HepG2 (cell line): ENCODE results near the gene CHRM3. TPM values are rescaled to one million over a fixed set of nuclear protein-coding genes. Genes with fewer than 3 reads are reported as not detected.

ENCODE experiments used
- ATAC-seq: fragments of 200-7000 bp; cut with Tn5 transposase; 3 replicates; pipeline ENCODE4 v1.9.1; 2020; ENCODE audit warnings: mild to moderate bottlenecking, moderate library complexity
- BruUV-seq: library from RNA; stranded (reverse); fragments of 400-500 nt; replicated peaks from 2 replicates; lab custom pipeline; 2021; lab: Mats Ljungman, UMichigan
- CTCF ChIA-PET: fragments of 300-600 bp; formaldehyde crosslinking; extraction: SDS; loops from one replicate; lab custom pipeline; 2021; ENCODE audit warnings: low total read pairs, inconsistent platforms, low intra/inter-chr PET ratio; lab: Yijun Ruan, JAX
- POLR2A ChIA-PET: fragments of 350-600 bp; sonication (Branson Sonifier 250); formaldehyde crosslinking; loops from one replicate; lab custom pipeline; 2020; ENCODE audit warnings: antibody characterized with exemption, inconsistent platforms; lab: Yijun Ruan, JAX
- DNase-seq: peaks from one replicate; pipeline ENCODE4 v3.0.0-alpha.2; 2015; ENCODE audit warnings: low spot score
- FAIRE-seq: peaks from 3 replicates; lab custom pipeline; 2011; peaks lifted over from hg19 to GRCh38; lab: Jason Lieb, UNC
- H2AFZ ChIP-seq: one replicate; pipeline ENCODE4 v1.6.1; 2011; ENCODE audit warnings: low read length, inconsistent platforms
- H3K27ac ChIP-seq: fragments of 300-600 bp; 3 replicates; pipeline ENCODE4 v1.8.0; 2011; ENCODE audit warnings: mixed run types, mild to moderate bottlenecking, mixed read lengths, low read length, inconsistent platforms; ENCODE audit not compliant: insufficient read depth; ENCODE audit errors: extremely low read length
- H3K27me3 ChIP-seq, 2 experiments: fragments of 200-600 bp in 1 of 2; 2 replicates in 1 of 2; 3 replicates in 1 of 2; pipeline versions ENCODE4 v1.6.0 to v1.8.0; 2011; ENCODE audit warnings: low read length in 2 of 2, mild to moderate bottlenecking in 2 of 2, moderate library complexity in 2 of 2, inconsistent platforms in 1 of 2; ENCODE audit not compliant: insufficient read depth in 2 of 2, control insufficient read depth in 1 of 2
- H3K36me3 ChIP-seq, 2 experiments: fragments of 200-600 bp in 1 of 2; replicated peaks in 1 of 2; 2 replicates in 1 of 2; 3 replicates in 1 of 2; pipeline versions ENCODE4 v1.5.1 to v1.8.0; 2011; ENCODE audit warnings: low read length in 2 of 2, inconsistent platforms in 1 of 2; ENCODE audit not compliant: insufficient read depth in 2 of 2, control insufficient read depth in 1 of 2
- H3K4me1 ChIP-seq: 2 replicates; pipeline ENCODE4 v1.5.1; 2012; ENCODE audit warnings: low read length, inconsistent platforms; ENCODE audit not compliant: insufficient read depth
- H3K4me2 ChIP-seq: 2 replicates; pipeline ENCODE4 v1.6.0; 2011; ENCODE audit warnings: low read depth, low read length, inconsistent platforms
- H3K4me3 ChIP-seq, 3 experiments: fragments of 200-600 bp in 1 of 3; sonication (generic), shearing (Covaris generic) in 1 of 3; replicated peaks in 1 of 3; 2 replicates each; pipeline ENCODE4 v1.5.1; 2011 to 2016; ENCODE audit warnings: low read length in 3 of 3, inconsistent platforms in 2 of 3, low read depth in 2 of 3, mild to moderate bottlenecking in 2 of 3, control low read depth in 1 of 3, mixed read lengths in 1 of 3; ENCODE audit not compliant: insufficient read depth in 1 of 3
- H3K79me2 ChIP-seq: one replicate; pipeline ENCODE4 v1.6.1; 2011; ENCODE audit warnings: low read length, inconsistent platforms; ENCODE audit not compliant: insufficient read depth
- H3K9ac ChIP-seq: 2 replicates; pipeline ENCODE4 v1.6.0; 2011; ENCODE audit warnings: mild to moderate bottlenecking, low read depth, low read length, inconsistent platforms; ENCODE audit not compliant: insufficient read depth
- H3K9me3 ChIP-seq: 2 replicates; pipeline ENCODE4 v1.5.1; 2012; ENCODE audit warnings: mild to moderate bottlenecking, low read length
- H4K20me1 ChIP-seq: 2 replicates; pipeline ENCODE4 v1.6.0; 2011; ENCODE audit warnings: inconsistent platforms, mild to moderate bottlenecking, low read length, moderate library complexity; ENCODE audit not compliant: insufficient read depth
- ISL2 ChIP-seq: sonication (generic); formaldehyde crosslinking; IDR thresholded peaks from 2 replicates; pipeline ENCODE4 v1.5.0; 2020; ENCODE audit warnings: missing genetic modification reagents
- PHF5A ChIP-seq: IDR thresholded peaks from one replicate; pipeline ENCODE4 v1.6.1; 2018; ENCODE audit warnings: low read depth, missing genetic modification reagents; ENCODE audit not compliant: unreplicated experiment
- SIX1 ChIP-seq: sonication (generic); formaldehyde crosslinking; IDR thresholded peaks from 2 replicates; pipeline ENCODE4 v1.4.0; 2020; ENCODE audit warnings: missing genetic modification reagents, borderline replicate concordance
- SRF ChIP-seq: IDR thresholded peaks from 2 replicates; pipeline ENCODE4 v1.6.1; 2011; ENCODE audit warnings: mild to moderate bottlenecking, low read depth, low read length, moderate library complexity
- TBL1XR1 ChIP-seq: fragments of 150-350 bp; IDR thresholded peaks from 2 replicates; pipeline ENCODE4 v1.6.1; 2014; ENCODE audit warnings: borderline replicate concordance, low read length; ENCODE audit not compliant: partially characterized antibody
- ZNF451 ChIP-seq: sonication (generic); formaldehyde crosslinking; IDR thresholded peaks from 2 replicates; pipeline ENCODE4 v1.5.0; 2020; ENCODE audit warnings: mild to moderate bottlenecking, missing genetic modification reagents
- ZNF614 ChIP-seq: IDR thresholded peaks from 2 replicates; pipeline ENCODE4 v1.6.1; 2018; ENCODE audit warnings: missing biosample characterization, missing genetic modification reagents, inconsistent platforms, borderline replicate concordance
- ZNF720 ChIP-seq: sonication (generic); formaldehyde crosslinking; IDR thresholded peaks from 2 replicates; pipeline ENCODE4 v1.4.0; 2020; ENCODE audit warnings: missing genetic modification reagents
- ZNF761 ChIP-seq: sonication (generic); formaldehyde crosslinking; conservative IDR thresholded peaks from 2 replicates; pipeline ENCODE4 v1.4.0; 2020; ENCODE audit warnings: mild to moderate bottlenecking, missing genetic modification reagents
- ZNF775 ChIP-seq: sonication (generic); formaldehyde crosslinking; IDR thresholded peaks from 2 replicates; pipeline ENCODE4 v1.4.0; 2020; ENCODE audit warnings: missing genetic modification reagents, mild to moderate bottlenecking, moderate library complexity, borderline replicate concordance
- ZNF777 ChIP-seq: sonication (generic); formaldehyde crosslinking; IDR thresholded peaks from 2 replicates; pipeline ENCODE4 v1.4.0; 2020; ENCODE audit warnings: missing genetic modification reagents
- ZZZ3 ChIP-seq: sonication (generic); formaldehyde crosslinking; IDR thresholded peaks from 2 replicates; pipeline ENCODE4 v1.4.0; 2020; ENCODE audit warnings: missing genetic modification reagents, mild to moderate bottlenecking, borderline replicate concordance
- WGBS: methylation state at CpG from one replicate; pipeline ENCODE4 v1.1.6; 2017; ENCODE audit warnings: low lambda C conversion rate; 5-methylcytosine and 5-hydroxymethylcytosine counted together
- in situ Hi-C: cut with HindIII; loops from 2 replicates; pipeline ENCODE4 v1.10.0; 2017; ENCODE audit warnings: low pct_unique_long_range_greater_than_20kb; ENCODE audit not compliant: extremely low pct_ligation_motif_present
- intact Hi-C: fragments of 100-400 bp; cut with micrococcal nuclease; formaldehyde crosslinking; loops from one replicate; pipeline ENCODE4 v1.10.0; 2022; ENCODE audit not compliant: unreplicated experiment
- polyA plus RNA-seq, 8 experiments: library from polyadenylated mRNA; depleted of rRNA in 3 of 8; stranded (reverse) in 7 of 8; unstranded in 1 of 8; fragments of >200 nt; fragmentation: Illumina TruSeq in 4 of 8; extraction: Trizol in 4 of 8; gene quantifications; 2 replicates each; pipeline versions ENCODE4 v1.2.1 to v1.2.3, GENCODE V29; 2011 to 2016; ENCODE audit warnings: low read depth in 4 of 8, missing spikeins in 1 of 8, mixed read lengths in 1 of 8; ENCODE audit not compliant: insufficient read depth in 1 of 8
- total RNA-seq, 5 experiments: library from RNA; depleted of rRNA; stranded (reverse); fragments of >200 nt; fragmentation: Illumina TruSeq; extraction: Trizol; gene quantifications; 2 replicates each; pipeline ENCODE4 v1.2.3, GENCODE V29; 2016; ENCODE audit warnings: low read depth in 1 of 5
- TF ChIP-seq, protein P1 (sequence below): sonication (generic); formaldehyde crosslinking; IDR thresholded peaks from 2 replicates; pipeline ENCODE4 v1.8.0; 2022; ENCODE audit warnings: mild to moderate bottlenecking, missing genetic modification reagents; ENCODE audit not compliant: insufficient replicate concordance
- TF ChIP-seq, protein P2 (sequence below): sonication (generic); formaldehyde crosslinking; IDR thresholded peaks from 2 replicates; pipeline ENCODE4 v1.5.1; 2020; ENCODE audit warnings: mild to moderate bottlenecking, missing genetic modification reagents
- TF ChIP-seq, protein P3 (sequence below): sonication (generic); formaldehyde crosslinking; IDR thresholded peaks from 2 replicates; pipeline ENCODE4 v1.4.0; 2020; ENCODE audit warnings: mild to moderate bottlenecking, missing genetic modification reagents, borderline replicate concordance

Gene CHRM3
- total and polyA plus RNA-seq, 2 of the 13 experiments (the other 11 are each of a cell fraction or from before 2014, with no cell fraction given): not detected

DNA sequence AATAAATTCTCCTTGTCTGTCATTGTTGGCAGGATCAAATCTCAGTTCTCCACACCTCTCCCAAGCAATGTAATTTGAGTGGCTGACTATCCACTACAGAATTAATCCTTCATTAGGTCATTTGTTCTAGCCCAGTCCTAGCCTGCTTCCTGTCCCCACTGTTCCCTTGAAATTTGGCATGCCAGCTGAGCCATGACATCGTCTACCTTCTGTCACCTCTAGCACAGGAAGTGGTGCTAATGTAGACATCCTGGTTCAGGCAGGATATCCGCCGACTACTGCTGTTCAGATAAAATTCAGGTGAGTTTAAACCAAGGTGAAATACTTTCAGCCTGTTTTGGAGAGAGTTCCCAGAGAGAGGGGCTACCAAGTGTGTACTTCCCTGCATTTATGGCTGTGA lies 5.9 kb downstream of the CHRM3 start:
- in situ Hi-C loops (no loop called here), intact Hi-C loops (no loop called here)
- FAIRE-seq: no peak
- BruUV-seq: no TSS peak
- no peak overlapping the region for H2AFZ ChIP-seq
- no peaks in the 10 kb centered on the region for H3K27me3 ChIP-seq
- no peak overlapping the region for H3K4me2 ChIP-seq
- ATAC-seq: no peak
- H3K9ac ChIP-seq: no peak overlapping the region
- H3K9me3 ChIP-seq: peaks cover 36% of the 10 kb centered on the region
- POLR2A ChIA-PET: no interaction called here
- DNase-seq: no peak
- no peaks in the 10 kb centered on the region for H3K36me3 ChIP-seq
- H4K20me1 ChIP-seq: no peaks in the 10 kb centered on the region
- H3K79me2 ChIP-seq: no peaks in the 10 kb centered on the region
- H3K27ac ChIP-seq: no peak overlapping the region
- CTCF ChIA-PET: no interaction called here
- no peaks in the 10 kb centered on the region for H3K4me1 ChIP-seq
- H3K4me3 ChIP-seq: no peak overlapping the region
- 0% methylated on average over 1 of the region's 3 CpGs for WGBS
- TF ChIP-seq, protein P1, sequence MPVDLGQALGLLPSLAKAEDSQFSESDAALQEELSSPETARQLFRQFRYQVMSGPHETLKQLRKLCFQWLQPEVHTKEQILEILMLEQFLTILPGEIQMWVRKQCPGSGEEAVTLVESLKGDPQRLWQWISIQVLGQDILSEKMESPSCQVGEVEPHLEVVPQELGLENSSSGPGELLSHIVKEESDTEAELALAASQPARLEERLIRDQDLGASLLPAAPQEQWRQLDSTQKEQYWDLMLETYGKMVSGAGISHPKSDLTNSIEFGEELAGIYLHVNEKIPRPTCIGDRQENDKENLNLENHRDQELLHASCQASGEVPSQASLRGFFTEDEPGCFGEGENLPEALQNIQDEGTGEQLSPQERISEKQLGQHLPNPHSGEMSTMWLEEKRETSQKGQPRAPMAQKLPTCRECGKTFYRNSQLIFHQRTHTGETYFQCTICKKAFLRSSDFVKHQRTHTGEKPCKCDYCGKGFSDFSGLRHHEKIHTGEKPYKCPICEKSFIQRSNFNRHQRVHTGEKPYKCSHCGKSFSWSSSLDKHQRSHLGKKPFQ (CRISPR knock-in tag): no peak
- TF ChIP-seq, protein P2, sequence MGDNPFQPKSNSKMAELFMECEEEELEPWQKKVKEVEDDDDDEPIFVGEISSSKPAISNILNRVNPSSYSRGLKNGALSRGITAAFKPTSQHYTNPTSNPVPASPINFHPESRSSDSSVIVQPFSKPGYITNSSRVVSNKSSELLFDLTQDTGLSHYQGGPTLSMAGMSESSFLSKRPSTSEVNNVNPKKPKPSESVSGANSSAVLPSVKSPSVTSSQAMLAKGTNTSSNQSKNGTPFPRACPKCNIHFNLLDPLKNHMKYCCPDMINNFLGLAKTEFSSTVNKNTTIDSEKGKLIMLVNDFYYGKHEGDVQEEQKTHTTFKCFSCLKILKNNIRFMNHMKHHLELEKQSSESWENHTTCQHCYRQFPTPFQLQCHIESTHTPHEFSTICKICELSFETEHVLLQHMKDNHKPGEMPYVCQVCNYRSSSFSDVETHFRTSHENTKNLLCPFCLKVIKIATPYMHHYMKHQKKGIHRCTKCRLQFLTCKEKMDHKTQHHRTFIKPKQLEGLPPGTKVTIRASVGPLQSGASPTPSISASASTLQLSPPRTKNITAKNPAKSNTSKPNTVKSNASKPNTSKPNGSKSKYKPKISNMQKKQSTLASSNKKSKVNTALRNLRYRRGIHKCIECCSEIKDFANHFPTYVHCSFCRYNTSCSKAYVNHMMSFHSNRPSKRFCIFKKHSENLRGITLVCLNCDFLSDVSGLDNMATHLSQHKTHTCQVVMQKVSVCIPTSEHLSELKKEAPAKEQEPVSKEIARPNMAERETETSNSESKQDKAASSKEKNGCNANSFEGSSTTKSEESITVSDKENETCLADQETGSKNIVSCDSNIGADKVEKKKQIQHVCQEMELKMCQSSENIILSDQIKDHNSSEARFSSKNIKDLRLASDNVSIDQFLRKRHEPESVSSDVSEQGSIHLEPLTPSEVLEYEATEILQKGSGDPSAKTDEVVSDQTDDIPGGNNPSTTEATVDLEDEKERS: no peak
- TF ChIP-seq, protein P3, sequence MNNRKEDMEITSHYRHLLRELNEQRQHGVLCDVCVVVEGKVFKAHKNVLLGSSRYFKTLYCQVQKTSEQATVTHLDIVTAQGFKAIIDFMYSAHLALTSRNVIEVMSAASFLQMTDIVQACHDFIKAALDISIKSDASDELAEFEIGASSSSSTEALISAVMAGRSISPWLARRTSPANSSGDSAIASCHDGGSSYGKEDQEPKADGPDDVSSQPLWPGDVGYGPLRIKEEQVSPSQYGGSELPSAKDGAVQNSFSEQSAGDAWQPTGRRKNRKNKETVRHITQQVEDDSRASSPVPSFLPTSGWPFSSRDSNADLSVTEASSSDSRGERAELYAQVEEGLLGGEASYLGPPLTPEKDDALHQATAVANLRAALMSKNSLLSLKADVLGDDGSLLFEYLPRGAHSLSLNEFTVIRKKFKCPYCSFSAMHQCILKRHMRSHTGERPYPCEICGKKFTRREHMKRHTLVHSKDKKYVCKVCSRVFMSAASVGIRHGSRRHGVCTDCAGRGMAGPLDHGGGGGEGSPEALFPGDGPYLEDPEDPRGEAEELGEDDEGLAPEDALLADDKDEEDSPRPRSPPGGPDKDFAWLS: no peak
- TF ChIP-seq ZNF451 (CRISPR knock-in tag) (no peak), TBL1XR1 (no peak), ZNF720 (CRISPR knock-in tag) (no peak), ZNF775 (CRISPR knock-in tag) (no peak), ZNF777 (CRISPR knock-in tag) (no peak), ZZZ3 (CRISPR knock-in tag) (no peak), SIX1 (CRISPR knock-in tag) (no peak), SRF (no peak), ZNF614 (no peak), ZNF761 (CRISPR knock-in tag) (no peak), ISL2 (CRISPR knock-in tag) (no peak), PHF5A (CRISPR knock-in tag) (no peak)
